Liver (tissue), 9 donors: ENCODE measurements around the gene HSD17B1. TPM values are rescaled to one million over a fixed set of nuclear protein-coding genes. Genes with fewer than 3 reads are reported as not detected.
A peak's percentile ranks its signal among the peaks of the same experiment; 100 is the strongest.

Experiments
- DNase-seq: peaks from one replicate; pipeline ENCODE4 v3.0.0-alpha.2; 2017; ENCODE audit warnings: low spot score
- H3K27ac ChIP-seq, 2 donors: one replicate each; pipeline ENCODE4 v1.7.0; 2013; ENCODE audit warnings: inconsistent platforms in 2 of 2, low read length in 2 of 2, control low read depth in 1 of 2, low read depth in 1 of 2, mild to moderate bottlenecking in 1 of 2
- H3K27me3 ChIP-seq, 4 donors: one replicate each; pipeline versions ENCODE4 v1.6.1 to v1.7.0; 2013; ENCODE audit warnings: low read length in 3 of 4, inconsistent platforms in 1 of 4, mild to moderate bottlenecking in 1 of 4, moderate library complexity in 1 of 4; ENCODE audit not compliant: control insufficient read depth in 4 of 4, insufficient read depth in 4 of 4
- H3K36me3 ChIP-seq, 4 donors: one replicate each; pipeline versions ENCODE4 v1.6.1 to v1.7.0; 2013; ENCODE audit warnings: low read length in 3 of 4, mild to moderate bottlenecking in 3 of 4, low read depth in 1 of 4, moderate library complexity in 1 of 4; ENCODE audit not compliant: control insufficient read depth in 4 of 4, insufficient read depth in 3 of 4
- H3K4me1 ChIP-seq, 4 donors: one replicate each; pipeline versions ENCODE4 v1.6.1 to v1.7.0; 2013; ENCODE audit warnings: low read length in 3 of 4, mild to moderate bottlenecking in 3 of 4, moderate library complexity in 1 of 4; ENCODE audit not compliant: control insufficient read depth in 4 of 4, insufficient read depth in 4 of 4
- H3K4me3 ChIP-seq, 3 donors: one replicate each; pipeline versions ENCODE4 v1.6.1 to v1.7.0; 2013; ENCODE audit warnings: low read length in 3 of 3, control low read depth in 1 of 3, low read depth in 1 of 3, mild to moderate bottlenecking in 1 of 3
- H3K9ac ChIP-seq, 2 donors: one replicate each; pipeline ENCODE4 v1.7.0; 2013; ENCODE audit warnings: low read length in 2 of 2, mild to moderate bottlenecking in 2 of 2, moderate library complexity in 2 of 2, control low read depth in 1 of 2, low read depth in 1 of 2
- H3K9me3 ChIP-seq, 4 donors: one replicate each; pipeline versions ENCODE4 v1.6.1 to v1.7.0; 2013; ENCODE audit warnings: low read length in 3 of 4; ENCODE audit not compliant: control insufficient read depth in 4 of 4
- EGR1 ChIP-seq, 2 donors: IDR thresholded peaks; 2 replicates each; pipeline ENCODE4 v1.6.1; 2016 to 2018; ENCODE audit warnings: antibody characterized with exemption in 2 of 2, low read depth in 2 of 2
- FOXA1 ChIP-seq: IDR thresholded peaks from 2 replicates; pipeline ENCODE4 v1.6.1; 2016; ENCODE audit warnings: antibody characterized with exemption
- GABPA ChIP-seq, 2 donors: IDR thresholded peaks in 1 of 2; conservative IDR thresholded peaks in 1 of 2; 2 replicates each; pipeline ENCODE4 v1.6.1; 2016; ENCODE audit warnings: antibody characterized with exemption in 2 of 2, mild to moderate bottlenecking in 1 of 2, moderate library complexity in 1 of 2
- HNF4G ChIP-seq: IDR thresholded peaks from 2 replicates; pipeline ENCODE4 v1.6.1; 2016; ENCODE audit warnings: antibody characterized with exemption
- JUND ChIP-seq, 2 donors: IDR thresholded peaks; 2 replicates each; pipeline ENCODE4 v1.6.1; 2016; ENCODE audit warnings: antibody characterized with exemption in 2 of 2
- NR2F2 ChIP-seq: IDR thresholded peaks from 2 replicates; pipeline ENCODE4 v1.6.1; 2016; ENCODE audit warnings: antibody characterized with exemption
- RAD21 ChIP-seq, 2 donors: IDR thresholded peaks; 2 replicates each; pipeline ENCODE4 v1.6.1; 2016; ENCODE audit warnings: antibody characterized with exemption in 2 of 2, mild to moderate bottlenecking in 2 of 2
- RXRA ChIP-seq, 2 donors: IDR thresholded peaks; 2 replicates each; pipeline ENCODE4 v1.6.1; 2017 to 2018; ENCODE audit warnings: antibody characterized with exemption in 2 of 2, mild to moderate bottlenecking in 1 of 2
- SP1 ChIP-seq: IDR thresholded peaks from 2 replicates; pipeline ENCODE4 v1.6.1; 2018; ENCODE audit warnings: antibody characterized with exemption, mild to moderate bottlenecking
- TAF1 ChIP-seq: conservative IDR thresholded peaks from 2 replicates; pipeline ENCODE4 v1.6.1; 2016; ENCODE audit warnings: antibody characterized with exemption, mild to moderate bottlenecking
- YY1 ChIP-seq: IDR thresholded peaks from 2 replicates; pipeline ENCODE4 v1.6.1; 2016; ENCODE audit warnings: antibody characterized with exemption, mild to moderate bottlenecking
- WGBS: extraction: QIAGEN DNeasy Blood & Tissue Kit; methylation state at CpG from one replicate; pipeline ENCODE4 v1.1.7; 2013; 5-methylcytosine and 5-hydroxymethylcytosine counted together
- polyA plus RNA-seq, 2 donors: library from polyadenylated mRNA; stranded (reverse) in 1 of 2; unstranded in 1 of 2; fragments of 200-250 nt in 1 of 2; fragments of >200 nt in 1 of 2; fragmentation: Nextera tagmentation in 1 of 2; extraction: Ambion mirVana in 1 of 2; gene quantifications; one replicate each; pipeline versions ENCODE4 v1.2.1 to v1.2.3, GENCODE V29; 2013 to 2015
- total RNA-seq, 2 donors: library from RNA; depleted of rRNA; stranded (reverse); fragments of >200 nt; gene quantifications; one replicate each; pipeline ENCODE4 v1.2.3, GENCODE V29; 2014
- TF ChIP-seq, protein P1 (sequence below): IDR thresholded peaks from 2 replicates; pipeline ENCODE4 v1.6.1; 2016; ENCODE audit warnings: antibody characterized with exemption
- TF ChIP-seq, protein P2 (sequence below): fragments of 150-350 bp; IDR thresholded peaks from 2 replicates; pipeline ENCODE4 v1.5.1; 2017; ENCODE audit warnings: improper control_type of control experiment, low read depth, low read length; ENCODE audit not compliant: missing input control
- TF ChIP-seq, protein P3 (sequence below): IDR thresholded peaks from 2 replicates; pipeline ENCODE4 v1.6.1; 2016; ENCODE audit warnings: antibody characterized with exemption
- TF ChIP-seq, protein P4 (sequence below): IDR thresholded peaks from 2 replicates; pipeline ENCODE4 v1.6.1; 2016; ENCODE audit warnings: antibody characterized with exemption, mild to moderate bottlenecking
- TF ChIP-seq, protein P5 (sequence below): IDR thresholded peaks from 2 replicates; pipeline ENCODE4 v1.6.1; 2016; ENCODE audit warnings: antibody characterized with exemption
- donor health status: healthy.
- donor health status: healthy.
- donor health status: healthy.
- donor health status: healthy.
- donor health status: healthy.

The HSD17B1 gene
- total and polyA plus RNA-seq, 4 donors = 0.67 to 1.8 (median 1.0) TPM

DNA sequence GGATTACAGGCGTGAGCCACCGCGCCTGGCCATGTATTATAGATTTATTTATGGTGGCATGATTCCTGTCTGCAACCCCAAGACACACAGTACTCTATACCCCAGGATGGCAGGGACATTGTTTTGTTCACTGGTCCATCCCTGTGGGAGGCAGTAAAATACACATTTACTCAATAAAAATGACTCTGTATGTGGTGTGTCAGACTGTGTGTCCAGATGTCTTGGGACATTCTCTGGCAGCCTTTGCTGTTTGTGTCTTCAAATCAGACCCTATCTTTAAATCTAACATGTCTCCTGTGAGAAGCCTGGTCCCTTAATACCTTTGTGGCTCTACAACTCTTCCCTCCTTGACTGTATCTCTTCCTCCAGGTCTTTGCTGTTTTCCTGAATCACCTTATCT, 7.5 kb downstream of the HSD17B1 start:
- Histone ChIP-seq H3K27me3 (no peaks in the 10 kb centered on the region), H3K9me3 (no peaks in the 10 kb centered on the region), H3K4me1 (peaks cover 10 to 41% (median 34%) of the 10 kb centered on the region in 4 donors), H3K4me3 (no peak overlapping the region), H3K36me3 (peaks cover 0 to 3% (median 0%) of the 10 kb centered on the region in 4 donors), H3K27ac (no peak overlapping the region), H3K9ac (no peak overlapping the region)
- TF ChIP-seq RAD21 (IDR thresholded peaks at IDR 0.05) = no peak
- TF ChIP-seq, protein P1, sequence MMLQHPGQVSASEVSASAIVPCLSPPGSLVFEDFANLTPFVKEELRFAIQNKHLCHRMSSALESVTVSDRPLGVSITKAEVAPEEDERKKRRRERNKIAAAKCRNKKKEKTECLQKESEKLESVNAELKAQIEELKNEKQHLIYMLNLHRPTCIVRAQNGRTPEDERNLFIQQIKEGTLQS = no peak
- no peak for TF ChIP-seq NR2F2
- no peak for TF ChIP-seq FOXA1
- TF ChIP-seq, protein P2, sequence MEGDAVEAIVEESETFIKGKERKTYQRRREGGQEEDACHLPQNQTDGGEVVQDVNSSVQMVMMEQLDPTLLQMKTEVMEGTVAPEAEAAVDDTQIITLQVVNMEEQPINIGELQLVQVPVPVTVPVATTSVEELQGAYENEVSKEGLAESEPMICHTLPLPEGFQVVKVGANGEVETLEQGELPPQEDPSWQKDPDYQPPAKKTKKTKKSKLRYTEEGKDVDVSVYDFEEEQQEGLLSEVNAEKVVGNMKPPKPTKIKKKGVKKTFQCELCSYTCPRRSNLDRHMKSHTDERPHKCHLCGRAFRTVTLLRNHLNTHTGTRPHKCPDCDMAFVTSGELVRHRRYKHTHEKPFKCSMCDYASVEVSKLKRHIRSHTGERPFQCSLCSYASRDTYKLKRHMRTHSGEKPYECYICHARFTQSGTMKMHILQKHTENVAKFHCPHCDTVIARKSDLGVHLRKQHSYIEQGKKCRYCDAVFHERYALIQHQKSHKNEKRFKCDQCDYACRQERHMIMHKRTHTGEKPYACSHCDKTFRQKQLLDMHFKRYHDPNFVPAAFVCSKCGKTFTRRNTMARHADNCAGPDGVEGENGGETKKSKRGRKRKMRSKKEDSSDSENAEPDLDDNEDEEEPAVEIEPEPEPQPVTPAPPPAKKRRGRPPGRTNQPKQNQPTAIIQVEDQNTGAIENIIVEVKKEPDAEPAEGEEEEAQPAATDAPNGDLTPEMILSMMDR = no peak
- TF ChIP-seq GABPA (IDR thresholded peaks at IDR 0.05 in 1 of 2, conservative IDR thresholded peaks at IDR 0.05 in 1 of 2) = no peak
- TF ChIP-seq SP1 = no peak
- TF ChIP-seq, protein P3, sequence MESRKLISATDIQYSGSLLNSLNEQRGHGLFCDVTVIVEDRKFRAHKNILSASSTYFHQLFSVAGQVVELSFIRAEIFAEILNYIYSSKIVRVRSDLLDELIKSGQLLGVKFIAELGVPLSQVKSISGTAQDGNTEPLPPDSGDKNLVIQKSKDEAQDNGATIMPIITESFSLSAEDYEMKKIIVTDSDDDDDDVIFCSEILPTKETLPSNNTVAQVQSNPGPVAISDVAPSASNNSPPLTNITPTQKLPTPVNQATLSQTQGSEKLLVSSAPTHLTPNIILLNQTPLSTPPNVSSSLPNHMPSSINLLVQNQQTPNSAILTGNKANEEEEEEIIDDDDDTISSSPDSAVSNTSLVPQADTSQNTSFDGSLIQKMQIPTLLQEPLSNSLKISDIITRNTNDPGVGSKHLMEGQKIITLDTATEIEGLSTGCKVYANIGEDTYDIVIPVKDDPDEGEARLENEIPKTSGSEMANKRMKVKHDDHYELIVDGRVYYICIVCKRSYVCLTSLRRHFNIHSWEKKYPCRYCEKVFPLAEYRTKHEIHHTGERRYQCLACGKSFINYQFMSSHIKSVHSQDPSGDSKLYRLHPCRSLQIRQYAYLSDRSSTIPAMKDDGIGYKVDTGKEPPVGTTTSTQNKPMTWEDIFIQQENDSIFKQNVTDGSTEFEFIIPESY = no peak
- TF ChIP-seq, protein P4, sequence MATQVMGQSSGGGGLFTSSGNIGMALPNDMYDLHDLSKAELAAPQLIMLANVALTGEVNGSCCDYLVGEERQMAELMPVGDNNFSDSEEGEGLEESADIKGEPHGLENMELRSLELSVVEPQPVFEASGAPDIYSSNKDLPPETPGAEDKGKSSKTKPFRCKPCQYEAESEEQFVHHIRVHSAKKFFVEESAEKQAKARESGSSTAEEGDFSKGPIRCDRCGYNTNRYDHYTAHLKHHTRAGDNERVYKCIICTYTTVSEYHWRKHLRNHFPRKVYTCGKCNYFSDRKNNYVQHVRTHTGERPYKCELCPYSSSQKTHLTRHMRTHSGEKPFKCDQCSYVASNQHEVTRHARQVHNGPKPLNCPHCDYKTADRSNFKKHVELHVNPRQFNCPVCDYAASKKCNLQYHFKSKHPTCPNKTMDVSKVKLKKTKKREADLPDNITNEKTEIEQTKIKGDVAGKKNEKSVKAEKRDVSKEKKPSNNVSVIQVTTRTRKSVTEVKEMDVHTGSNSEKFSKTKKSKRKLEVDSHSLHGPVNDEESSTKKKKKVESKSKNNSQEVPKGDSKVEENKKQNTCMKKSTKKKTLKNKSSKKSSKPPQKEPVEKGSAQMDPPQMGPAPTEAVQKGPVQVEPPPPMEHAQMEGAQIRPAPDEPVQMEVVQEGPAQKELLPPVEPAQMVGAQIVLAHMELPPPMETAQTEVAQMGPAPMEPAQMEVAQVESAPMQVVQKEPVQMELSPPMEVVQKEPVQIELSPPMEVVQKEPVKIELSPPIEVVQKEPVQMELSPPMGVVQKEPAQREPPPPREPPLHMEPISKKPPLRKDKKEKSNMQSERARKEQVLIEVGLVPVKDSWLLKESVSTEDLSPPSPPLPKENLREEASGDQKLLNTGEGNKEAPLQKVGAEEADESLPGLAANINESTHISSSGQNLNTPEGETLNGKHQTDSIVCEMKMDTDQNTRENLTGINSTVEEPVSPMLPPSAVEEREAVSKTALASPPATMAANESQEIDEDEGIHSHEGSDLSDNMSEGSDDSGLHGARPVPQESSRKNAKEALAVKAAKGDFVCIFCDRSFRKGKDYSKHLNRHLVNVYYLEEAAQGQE = no peak
- no peak for TF ChIP-seq TAF1
- TF ChIP-seq, protein P5, sequence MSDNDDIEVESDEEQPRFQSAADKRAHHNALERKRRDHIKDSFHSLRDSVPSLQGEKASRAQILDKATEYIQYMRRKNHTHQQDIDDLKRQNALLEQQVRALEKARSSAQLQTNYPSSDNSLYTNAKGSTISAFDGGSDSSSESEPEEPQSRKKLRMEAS = no peak
- TF ChIP-seq HNF4G = no peak
- no peak for TF ChIP-seq EGR1 (IDR thresholded peaks at IDR 0.05; ENCODE audit: low read depth in 2 of 2)
- TF ChIP-seq YY1 = no peak
- TF ChIP-seq RXRA (IDR thresholded peaks at IDR 0.05) = no peak
- 92% methylated on average over 3 of the region's 3 CpGs for WGBS
- DNase-seq = no peak

DNA sequence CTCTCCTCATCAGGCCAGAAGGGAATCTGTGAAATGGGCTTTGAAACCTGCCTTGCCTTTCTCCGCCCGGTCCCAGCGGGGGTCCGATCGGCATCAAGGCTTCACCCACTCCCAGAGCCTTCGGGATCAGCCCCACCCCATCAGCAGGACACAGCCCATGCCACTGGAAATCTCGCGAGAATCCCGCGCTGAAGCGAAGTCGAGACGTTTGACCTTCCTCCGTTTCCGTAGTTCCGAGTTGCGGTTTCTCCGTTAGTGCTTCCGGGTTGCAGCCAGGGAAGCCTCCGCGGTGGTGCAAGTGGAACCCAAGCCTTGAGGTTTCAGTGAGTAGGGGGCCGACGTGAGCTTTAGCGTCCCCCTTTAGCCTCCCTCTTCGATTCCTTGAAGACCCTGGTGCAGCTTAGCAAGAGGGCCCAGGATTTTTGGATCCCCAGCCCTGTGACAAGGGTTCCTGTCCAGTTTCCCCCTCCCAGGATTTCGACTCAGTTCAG, 9.2 kb downstream of the HSD17B1 start, which contains the start of gene COASY:
TSS of gene COASY (plus strand) at position 252 of the 491 bp plus-strand sequence. CDS start 475 bp downstream, outside the sequence.
- H3K4me1 ChIP-seq = peaks cover 15 to 52% (median 44%) of the 10 kb centered on the region in 4 donors
- TF ChIP-seq, protein P2 = no peak
- TF ChIP-seq YY1 (peak; percentile 82), SP1 (peak; percentile 58), JUND (IDR thresholded peaks at IDR 0.05) (peak in 1 of 2 donors; percentile 38), RXRA (IDR thresholded peaks at IDR 0.05) (peak; percentile 30 to 59), NR2F2 (peak; percentile 25)
- TF ChIP-seq, protein P1 = no peak
- TF ChIP-seq, protein P3 = peak; percentile 100

More for the DNA sequence above, 9.2 kb downstream of the HSD17B1 start, which contains the start of gene COASY:
- under 1% methylated on average over 26 of the region's 26 CpGs for WGBS
- peaks cover 0 to 8% (median 5%) of the 10 kb centered on the region in 4 donors for H3K36me3 ChIP-seq
- no peaks in the 10 kb centered on the region for H3K27me3 ChIP-seq
- peak within 1 kb of the TSS; percentile 73 to 97 for H3K9ac ChIP-seq
- DNase-seq = peak; percentile 94
- H3K9me3 ChIP-seq = no peaks in the 10 kb centered on the region
- H3K27ac ChIP-seq = peak within 1 kb of the TSS; percentile 85 to 86
- peak within 1 kb of the TSS; percentile 80 to 90 (median 85) for H3K4me3 ChIP-seq
